ENCODE measurements around the gene ADGRL3.

The ADGRL3 gene

DNA sequence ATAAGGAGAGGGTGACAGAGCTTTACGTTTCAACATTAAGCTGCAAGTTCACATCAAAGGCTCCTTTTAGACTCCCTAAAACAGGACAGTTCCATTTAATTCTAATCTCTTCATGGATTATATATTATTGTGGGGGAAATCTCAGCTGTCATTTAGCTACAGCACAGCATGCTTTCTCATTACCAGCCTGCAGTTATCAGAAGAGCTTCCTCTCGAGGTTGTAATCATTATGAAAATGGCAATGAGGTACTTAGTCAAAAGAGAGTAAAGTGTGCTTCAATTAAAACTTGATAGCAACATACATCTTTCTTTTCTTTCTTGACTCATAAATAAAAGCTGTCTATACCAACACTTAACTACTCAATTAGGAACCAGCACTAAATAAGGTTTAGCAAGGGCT, 896.8 kb downstream of the ADGRL3 start:
- no peak for DNase-seq (ENCODE audit: low read depth in 2 of 2)

DNA sequence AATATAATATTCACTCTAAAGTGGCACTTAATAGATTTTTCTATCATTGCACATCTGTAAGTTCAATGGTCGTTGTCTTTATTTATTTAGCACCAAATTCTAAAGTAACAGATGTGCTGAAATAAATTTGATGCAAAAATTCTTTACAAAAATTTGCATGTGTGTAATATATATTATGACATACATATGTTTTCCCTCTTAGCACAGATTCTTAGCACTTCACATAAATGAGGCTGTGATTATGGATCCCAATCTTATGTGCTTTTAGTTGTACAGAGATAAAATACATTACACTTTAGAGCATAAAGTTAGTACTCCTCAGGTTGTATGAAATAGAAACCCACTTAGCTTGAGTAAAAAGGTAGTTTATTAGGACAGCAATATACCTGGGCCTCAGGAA, 915.1 kb downstream of the ADGRL3 start:
- no peak for DNase-seq (ENCODE audit: low read depth in 2 of 2)

DNA sequence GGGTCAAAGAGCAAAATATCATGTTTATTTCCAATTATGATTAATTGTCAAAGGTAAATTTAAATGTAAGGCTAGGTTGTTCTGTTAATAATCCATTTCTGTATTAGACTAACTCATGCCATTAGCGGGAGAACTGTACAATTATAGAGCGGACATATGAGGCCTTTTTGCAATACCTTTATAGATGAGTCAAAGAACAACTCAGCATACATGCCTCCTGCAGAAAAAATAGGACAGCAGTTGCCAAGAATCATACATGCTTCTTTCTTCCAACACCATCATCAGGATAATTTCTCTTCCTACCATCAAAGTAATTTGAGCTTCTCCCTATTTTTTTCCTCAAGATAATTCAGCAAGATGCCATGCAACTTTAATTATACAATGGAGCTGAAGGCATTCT, 917.8 kb downstream of the ADGRL3 start:
- no peak for DNase-seq (ENCODE audit: low read depth in 2 of 2)

DNA sequence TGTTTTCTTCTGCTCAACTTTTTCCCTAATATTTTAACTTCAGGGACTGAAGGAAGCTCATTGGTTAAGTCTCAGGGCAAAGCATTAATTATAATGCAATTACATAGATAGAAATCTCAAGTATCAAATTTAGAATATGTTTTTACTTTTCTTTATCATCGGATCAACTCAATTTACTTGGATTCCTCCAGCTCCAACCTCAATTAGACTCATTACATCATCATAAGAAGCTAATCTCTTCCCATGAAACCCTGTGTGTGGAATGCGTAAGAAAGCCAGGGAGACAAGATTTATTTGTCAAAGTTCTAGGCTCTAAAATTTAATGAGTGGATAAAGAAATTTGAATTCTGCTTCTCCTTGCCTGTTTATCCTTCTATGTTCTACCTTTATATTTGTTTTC, 918.4 kb downstream of the ADGRL3 start:
- no peak for DNase-seq (ENCODE audit: low read depth in 2 of 2)

DNA sequence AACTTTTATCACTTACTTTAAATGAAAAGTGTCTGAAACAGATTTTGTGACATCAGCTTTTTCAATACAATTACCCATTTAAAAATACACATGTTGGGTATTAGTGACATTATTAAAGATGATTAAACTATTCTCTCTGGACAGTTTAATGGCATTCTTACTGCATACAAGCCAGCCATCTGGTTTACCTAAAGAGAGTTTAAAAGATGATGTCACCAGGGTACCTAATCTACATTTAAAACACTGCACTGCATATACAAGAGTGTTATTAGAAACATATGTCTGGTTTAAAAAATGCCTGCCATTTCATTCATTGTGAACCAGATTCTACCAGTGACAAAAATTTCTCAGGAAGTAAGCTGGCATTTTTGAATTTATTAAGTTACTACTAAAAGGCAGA, 919.1 kb downstream of the ADGRL3 start:
- no peak for DNase-seq (ENCODE audit: low read depth in 2 of 2)

DNA sequence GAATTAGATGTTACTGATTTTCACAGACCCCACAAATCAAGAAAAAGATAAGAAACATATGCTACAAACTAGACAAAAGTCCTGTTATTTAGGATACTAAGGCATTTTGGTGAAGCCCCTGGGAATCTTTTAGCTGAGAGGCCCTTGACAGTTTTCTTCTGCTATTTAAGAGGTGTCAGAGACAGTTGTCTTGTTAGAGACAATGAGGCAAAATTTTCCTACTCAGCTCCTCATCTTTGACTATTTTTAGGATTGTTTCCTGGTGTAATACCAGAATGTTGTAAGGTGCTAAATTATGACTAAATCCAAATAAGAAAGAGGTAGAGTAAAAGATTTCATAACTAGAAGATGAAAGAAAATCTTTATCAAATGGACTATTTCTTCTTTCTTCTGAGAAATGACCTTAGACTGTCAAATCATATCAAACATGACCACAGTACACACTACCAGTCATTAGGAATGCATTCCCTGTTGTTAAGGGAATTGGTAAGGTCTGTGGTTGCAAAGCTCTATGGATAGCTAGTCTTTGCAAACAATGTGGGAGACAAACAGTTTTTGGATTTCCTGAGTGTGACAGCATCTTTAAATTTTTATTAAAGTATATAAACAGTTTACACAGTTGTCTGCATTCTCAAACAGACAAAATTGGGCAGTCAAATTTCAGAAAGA, 926.1 kb downstream of the ADGRL3 start:
- DNase-seq (ENCODE audit: low read depth in 2 of 2): no peak

Data from stimulated activated CD8-positive, alpha-beta memory T cell treated with anti-CD3 and anti-CD28 coated beads, Interleukin-2, amount 100 ng/mL, for 48 hours (primary cell).